Measurements from ENCODE around the gene AUTS2.

GRCh38 chr7:69686366-69686765, 88.1 kb downstream of the AUTS2 start:
- TF ChIP-seq SUZ12 (IDR thresholded peaks at IDR 0.05; ENCODE audit: extremely low read depth, insufficient read depth, insufficient read length), result no peak
- TF ChIP-seq YY1 (IDR thresholded peaks at IDR 0.05; ENCODE audit: insufficient read depth, insufficient read length), result no peak
- TF ChIP-seq ZNF274 (IDR thresholded peaks at IDR 0.05; ENCODE audit: low read depth, low read length), result no peak
